Body of pancreas (tissue), 4 donors: Measurements from ENCODE around the gene USP25.

Experiments
- CTCF ChIP-seq, 7 experiments: fragments of 450-650 bp in 4 of 7; fragments of 200-600 bp in 3 of 7; sonication (generic) in 3 of 7; IDR thresholded peaks; one replicate each; pipeline ENCODE4 v1.5.1; 2016 to 2019; ENCODE audit warnings: antibody characterized with exemption in 7 of 7
- POLR2A ChIP-seq, 3 donors: fragments of 450-650 bp; IDR thresholded peaks; one replicate each; pipeline ENCODE4 v1.6.1; 2016; ENCODE audit warnings: antibody characterized with exemption in 3 of 3, mild to moderate bottlenecking in 2 of 3

GRCh38 chr21:15870819-15871218 is 141.0 kb downstream of the USP25 start:
- TF ChIP-seq CTCF (IDR thresholded peaks at IDR 0.05) (no peak), POLR2A (IDR thresholded peaks at IDR 0.05) (no peak)
